ENCODE results near the gene COBL. TPM values are rescaled to one million over a fixed set of nuclear protein-coding genes. Genes with fewer than 3 reads are reported as not detected.

Gene COBL
- total RNA-seq, 2 donors from 2014 or later: 1.4 to 1.6 TPM

DNA sequence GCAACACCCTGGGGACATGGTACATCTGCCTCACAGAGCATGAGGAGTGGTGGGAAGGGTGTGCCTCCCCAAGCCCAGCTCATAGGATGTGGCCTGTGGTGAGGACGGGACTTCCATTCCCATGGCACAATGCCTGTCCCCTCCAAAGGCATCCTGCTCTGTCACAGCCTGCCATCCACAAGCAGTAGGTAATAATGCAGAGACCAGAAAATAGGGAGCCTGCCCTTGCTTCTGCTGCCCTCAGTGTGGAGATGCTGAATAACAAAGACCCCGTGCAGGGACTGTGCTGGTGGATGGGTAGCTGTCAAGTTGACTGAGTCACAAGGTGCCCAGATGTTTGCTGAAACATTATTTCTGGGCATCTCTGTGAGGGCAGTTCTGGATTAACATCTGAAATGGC, 334.0 kb downstream of the COBL start:
- Histone ChIP-seq H3K9me3 (no peaks in the 10 kb centered on the region), H3K27me3 (replicated peaks; ENCODE audit: insufficient read depth) (no peaks in the 10 kb centered on the region), H3K27ac (no peak overlapping the region), H3K4me3 (no peak overlapping the region), H3K36me3 (no peaks in the 10 kb centered on the region), H3K4me1 (ENCODE audit: control insufficient read depth in 1 of 2, low read depth in 2 of 2) (no peaks in the 10 kb centered on the region)
- no peak for ATAC-seq (ENCODE audit: insufficient number of reproducible peaks, low FRiP score, low read depth)
- no peak for DNase-seq (ENCODE audit: low spot score)
- TF ChIP-seq, protein P1, sequence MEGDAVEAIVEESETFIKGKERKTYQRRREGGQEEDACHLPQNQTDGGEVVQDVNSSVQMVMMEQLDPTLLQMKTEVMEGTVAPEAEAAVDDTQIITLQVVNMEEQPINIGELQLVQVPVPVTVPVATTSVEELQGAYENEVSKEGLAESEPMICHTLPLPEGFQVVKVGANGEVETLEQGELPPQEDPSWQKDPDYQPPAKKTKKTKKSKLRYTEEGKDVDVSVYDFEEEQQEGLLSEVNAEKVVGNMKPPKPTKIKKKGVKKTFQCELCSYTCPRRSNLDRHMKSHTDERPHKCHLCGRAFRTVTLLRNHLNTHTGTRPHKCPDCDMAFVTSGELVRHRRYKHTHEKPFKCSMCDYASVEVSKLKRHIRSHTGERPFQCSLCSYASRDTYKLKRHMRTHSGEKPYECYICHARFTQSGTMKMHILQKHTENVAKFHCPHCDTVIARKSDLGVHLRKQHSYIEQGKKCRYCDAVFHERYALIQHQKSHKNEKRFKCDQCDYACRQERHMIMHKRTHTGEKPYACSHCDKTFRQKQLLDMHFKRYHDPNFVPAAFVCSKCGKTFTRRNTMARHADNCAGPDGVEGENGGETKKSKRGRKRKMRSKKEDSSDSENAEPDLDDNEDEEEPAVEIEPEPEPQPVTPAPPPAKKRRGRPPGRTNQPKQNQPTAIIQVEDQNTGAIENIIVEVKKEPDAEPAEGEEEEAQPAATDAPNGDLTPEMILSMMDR (IDR thresholded peaks at IDR 0.05): no peak

DNA sequence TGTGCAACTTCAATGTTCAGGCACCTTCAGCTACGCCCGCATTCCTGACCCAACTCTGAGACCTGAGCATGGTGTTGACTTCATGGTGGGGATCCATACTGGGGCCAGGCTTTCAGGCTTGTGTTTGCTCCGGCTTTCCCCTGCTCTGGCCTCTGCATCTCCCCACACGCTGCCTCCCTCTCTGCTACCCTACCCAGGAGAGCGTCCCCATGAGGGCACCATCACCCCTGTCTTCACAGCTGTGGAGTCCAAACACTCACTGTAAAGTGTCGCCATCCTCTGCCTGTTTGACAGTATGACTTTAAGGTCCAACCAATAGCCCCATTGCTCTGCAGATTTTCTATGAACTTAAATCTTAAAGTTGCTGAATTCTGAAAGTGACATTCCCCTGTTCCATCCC, 334.9 kb downstream of the COBL start:
- TF ChIP-seq, protein P1 (IDR thresholded peaks at IDR 0.05): no peak
- no peak for DNase-seq (ENCODE audit: low spot score)
- H3K4me1 ChIP-seq (ENCODE audit: control insufficient read depth in 1 of 2, low read depth in 2 of 2): no peaks in the 10 kb centered on the region
- no peaks in the 10 kb centered on the region for H3K36me3 ChIP-seq
- no peak overlapping the region for H3K27ac ChIP-seq
- no peaks in the 10 kb centered on the region for H3K9me3 ChIP-seq
- H3K27me3 ChIP-seq (replicated peaks; ENCODE audit: insufficient read depth): no peaks in the 10 kb centered on the region
- ATAC-seq (ENCODE audit: insufficient number of reproducible peaks, low FRiP score, low read depth): no peak
- no peak overlapping the region for H3K4me3 ChIP-seq

DNA sequence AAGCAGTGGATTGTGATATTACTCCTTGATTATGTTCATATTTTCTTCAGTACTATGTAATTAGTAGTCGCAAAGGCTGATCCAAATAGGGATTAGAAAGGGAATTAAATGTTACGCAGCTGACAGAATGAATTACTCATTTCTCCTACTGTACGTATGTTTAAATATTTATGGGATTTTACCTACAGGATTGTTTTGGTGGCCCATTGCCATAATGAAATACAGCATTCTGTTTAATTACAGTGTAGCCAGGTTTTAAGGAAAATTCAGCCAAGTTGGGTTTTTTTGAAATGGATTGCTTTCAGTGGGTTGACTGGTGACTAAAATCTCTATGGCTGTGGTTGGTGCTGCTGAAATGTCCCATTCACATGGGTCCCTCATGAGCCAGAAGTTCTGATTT, 336.2 kb downstream of the COBL start:
- ATAC-seq (ENCODE audit: insufficient number of reproducible peaks, low FRiP score, low read depth): no peak

DNA sequence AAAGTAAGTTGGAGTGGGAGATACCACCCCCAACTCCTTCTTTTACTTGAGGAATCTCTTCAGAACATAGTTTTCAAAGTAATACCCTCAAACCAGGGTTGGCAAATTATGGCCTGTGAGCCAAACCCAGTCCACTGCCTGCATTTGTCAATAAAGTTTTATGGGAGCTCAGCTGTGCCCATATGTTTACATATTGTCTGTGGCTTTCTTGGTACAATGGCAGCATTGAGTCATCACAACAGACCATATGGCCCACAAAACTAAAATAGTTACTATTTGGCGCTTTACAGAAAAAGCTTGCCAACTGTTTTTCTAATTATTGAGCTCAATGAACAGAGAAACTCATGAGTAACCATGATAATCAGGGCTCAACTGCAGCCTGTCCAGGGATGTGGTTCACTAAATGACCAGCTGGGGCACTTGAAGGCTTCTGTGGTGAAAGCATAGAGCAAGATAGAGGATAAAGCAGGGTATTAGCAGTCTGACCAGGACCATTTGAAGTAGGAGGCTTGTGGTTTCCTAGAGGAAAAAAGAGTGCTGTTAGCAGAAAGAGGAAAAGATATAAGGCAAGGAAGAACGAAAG, 337.9 kb downstream of the COBL start:
- no peak for ATAC-seq (ENCODE audit: insufficient number of reproducible peaks, low FRiP score, low read depth)

More for the DNA sequence above, 336.2 kb downstream of the COBL start:
- TF ChIP-seq, protein P1 (IDR thresholded peaks at IDR 0.05): no peak
- DNase-seq (ENCODE audit: low spot score): no peak
- Histone ChIP-seq H3K27me3 (replicated peaks; ENCODE audit: insufficient read depth) (no peaks in the 10 kb centered on the region), H3K27ac (no peak overlapping the region), H3K9me3 (no peaks in the 10 kb centered on the region), H3K4me1 (ENCODE audit: control insufficient read depth in 1 of 2, low read depth in 2 of 2) (no peaks in the 10 kb centered on the region), H3K36me3 (no peaks in the 10 kb centered on the region), H3K4me3 (no peak overlapping the region)

DNA sequence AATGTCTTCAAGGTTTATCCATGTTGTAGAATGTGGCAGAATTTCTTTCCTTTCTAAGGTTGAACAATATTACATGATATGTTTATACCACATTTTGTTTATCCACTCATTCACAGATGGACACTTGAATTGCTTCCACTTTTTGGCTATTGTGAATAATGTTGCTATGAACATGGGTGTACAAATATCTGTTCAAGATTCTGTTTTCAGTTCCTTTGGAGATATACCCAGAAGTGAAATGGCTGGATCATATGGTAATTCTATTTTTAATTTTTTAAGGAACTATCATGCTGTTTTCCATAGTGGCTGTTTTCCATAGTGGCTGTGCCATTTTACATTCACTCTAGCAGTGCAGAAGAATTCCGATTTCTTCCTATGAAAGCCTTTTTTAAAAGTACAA, 339.2 kb downstream of the COBL start:
- Histone ChIP-seq H3K9me3 (no peaks in the 10 kb centered on the region), H3K36me3 (no peaks in the 10 kb centered on the region), H3K27me3 (replicated peaks; ENCODE audit: insufficient read depth) (no peaks in the 10 kb centered on the region), H3K27ac (no peak overlapping the region), H3K4me3 (no peak overlapping the region), H3K4me1 (ENCODE audit: control insufficient read depth in 1 of 2, low read depth in 2 of 2) (no peaks in the 10 kb centered on the region)
- DNase-seq (ENCODE audit: low spot score): no peak
- ATAC-seq (ENCODE audit: insufficient number of reproducible peaks, low FRiP score, low read depth): no peak
- TF ChIP-seq, protein P1 (IDR thresholded peaks at IDR 0.05): no peak

More for the DNA sequence above, 337.9 kb downstream of the COBL start:
- H3K36me3 ChIP-seq: no peaks in the 10 kb centered on the region
- H3K4me3 ChIP-seq: no peak overlapping the region
- no peaks in the 10 kb centered on the region for H3K4me1 ChIP-seq (ENCODE audit: control insufficient read depth in 1 of 2, low read depth in 2 of 2)
- H3K27ac ChIP-seq: no peak overlapping the region
- no peak for DNase-seq (ENCODE audit: low spot score)
- H3K9me3 ChIP-seq: no peaks in the 10 kb centered on the region
- TF ChIP-seq, protein P1 (IDR thresholded peaks at IDR 0.05): no peak
- no peaks in the 10 kb centered on the region for H3K27me3 ChIP-seq (replicated peaks; ENCODE audit: insufficient read depth)

Data from thoracic aorta (tissue), 2 donors.